ENCODE measurements around the gene IGF1R.

- TF ChIP-seq POLR2AphosphoS5 (IDR thresholded peaks at IDR 0.05; ENCODE audit: insufficient read depth in 1 of 2, low read depth in 1 of 2) (no peak), CTCF (IDR thresholded peaks at IDR 0.05) (no peak), POLR2A (IDR thresholded peaks at IDR 0.05) (no peak)
Observed at GRCh38 chr15:98694161-98694560, 45.8 kb downstream of the IGF1R start.
